HEK293 (cell line): ENCODE measurements around the gene MYH11.

Experiments used
- HOXD13 ChIP-seq: sonication (generic); formaldehyde crosslinking; IDR thresholded peaks from 2 replicates; pipeline ENCODE4 v1.8.0; 2022; ENCODE audit warnings: missing genetic modification reagents, borderline replicate concordance
- KLF16 ChIP-seq: fragments of 450-650 bp; formaldehyde crosslinking; IDR thresholded peaks from 2 replicates; pipeline ENCODE4 v1.5.1; 2017; ENCODE audit warnings: missing biosample characterization, missing genetic modification characterization
- KLF9 ChIP-seq: fragments of 450-650 bp; formaldehyde crosslinking; IDR thresholded peaks from 2 replicates; pipeline ENCODE4 v1.5.1; 2016; ENCODE audit warnings: missing biosample characterization, missing genetic modification characterization, low read depth
- PRDM10 ChIP-seq: fragments of 450-650 bp; formaldehyde crosslinking; IDR thresholded peaks from 2 replicates; pipeline ENCODE4 v1.5.1; 2016; ENCODE audit warnings: missing biosample characterization, missing genetic modification characterization
- RBAK ChIP-seq: fragments of 450-650 bp; formaldehyde crosslinking; IDR thresholded peaks from 2 replicates; pipeline ENCODE4 v1.5.1; 2016; ENCODE audit warnings: missing biosample characterization, missing genetic modification characterization
- TSHZ1 ChIP-seq: fragments of 450-650 bp; formaldehyde crosslinking; IDR thresholded peaks from 2 replicates; pipeline ENCODE4 v1.5.1; 2016; ENCODE audit warnings: missing biosample characterization, missing genetic modification characterization, borderline replicate concordance
- YY1 ChIP-seq: fragments of 450-650 bp; formaldehyde crosslinking; IDR thresholded peaks from 2 replicates; pipeline ENCODE4 v1.5.1; 2018; ENCODE audit warnings: missing biosample characterization, missing genetic modification characterization
- ZBTB7A ChIP-seq: fragments of 450-650 bp; formaldehyde crosslinking; IDR thresholded peaks from 2 replicates; pipeline ENCODE4 v1.5.1; 2016; ENCODE audit warnings: low read depth, missing biosample characterization, missing genetic modification characterization
- ZFHX2 ChIP-seq: fragments of 450-650 bp; formaldehyde crosslinking; conservative IDR thresholded peaks from 2 replicates; pipeline ENCODE4 v1.5.1; 2016; ENCODE audit warnings: missing biosample characterization, missing genetic modification characterization
- ZNF37A ChIP-seq: fragments of 450-650 bp; IDR thresholded peaks from 2 replicates; pipeline ENCODE4 v1.5.1; 2018; ENCODE audit warnings: missing biosample characterization, missing genetic modification characterization
- ZNF391 ChIP-seq: fragments of 450-650 bp; formaldehyde crosslinking; IDR thresholded peaks from 2 replicates; pipeline ENCODE4 v1.5.1; 2016; ENCODE audit warnings: low read depth, missing biosample characterization, missing genetic modification characterization, borderline replicate concordance
- ZNF473 ChIP-seq: fragments of 450-650 bp; formaldehyde crosslinking; IDR thresholded peaks from 2 replicates; pipeline ENCODE4 v1.5.1; 2017; ENCODE audit warnings: missing biosample characterization, missing genetic modification characterization
- ZNF639 ChIP-seq: fragments of 450-650 bp; formaldehyde crosslinking; IDR thresholded peaks from 2 replicates; pipeline ENCODE4 v1.5.1; 2016; ENCODE audit warnings: missing biosample characterization, missing genetic modification characterization
- TF ChIP-seq, protein P1 (sequence below): fragments of 450-650 bp; formaldehyde crosslinking; IDR thresholded peaks from 2 replicates; pipeline ENCODE4 v1.5.1; 2016; ENCODE audit warnings: missing biosample characterization, missing genetic modification characterization
- TF ChIP-seq, protein P2 (sequence below): fragments of 450-650 bp; formaldehyde crosslinking; IDR thresholded peaks from 2 replicates; pipeline ENCODE4 v1.5.1; 2016; ENCODE audit warnings: missing biosample characterization, missing genetic modification characterization

MYH11 gene

GRCh38 chr16:15888072-15888976 lies 31.5 kb upstream of the MYH11 start, which contains the start of gene CEP20 (continued):
- TF ChIP-seq TSHZ1 (no peak), ZFHX2 (tag by site-specific recombination) (peak; percentile 70), ZNF391 (tag by site-specific recombination) (0 out of 2 replicates have a peak, but pooled peaks have one; percentile 59), PRDM10 (tag by site-specific recombination) (peak; percentile 77), ZNF37A (tag by site-specific recombination) (no peak), YY1 (tag by site-specific recombination) (peak; percentile 94), KLF9 (peak; percentile 39; the same call in 1 of the 2 replicates), KLF16 (tag by site-specific recombination) (peak; percentile 36; the same call in 1 of the 2 replicates), ZBTB7A (tag by site-specific recombination) (no peak), RBAK (no peak), HOXD13 (peak; percentile 100), ZNF639 (tag by site-specific recombination) (0 out of 2 replicates have a peak, but pooled peaks have one; percentile 24), ZNF473 (no peak)
- TF ChIP-seq, protein P1, sequence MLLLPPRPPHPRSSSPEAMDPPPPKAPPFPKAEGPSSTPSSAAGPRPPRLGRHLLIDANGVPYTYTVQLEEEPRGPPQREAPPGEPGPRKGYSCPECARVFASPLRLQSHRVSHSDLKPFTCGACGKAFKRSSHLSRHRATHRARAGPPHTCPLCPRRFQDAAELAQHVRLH (tag by site-specific recombination), result peak; percentile 63; the same call in 1 of the 2 replicates
- TF ChIP-seq, protein P2, sequence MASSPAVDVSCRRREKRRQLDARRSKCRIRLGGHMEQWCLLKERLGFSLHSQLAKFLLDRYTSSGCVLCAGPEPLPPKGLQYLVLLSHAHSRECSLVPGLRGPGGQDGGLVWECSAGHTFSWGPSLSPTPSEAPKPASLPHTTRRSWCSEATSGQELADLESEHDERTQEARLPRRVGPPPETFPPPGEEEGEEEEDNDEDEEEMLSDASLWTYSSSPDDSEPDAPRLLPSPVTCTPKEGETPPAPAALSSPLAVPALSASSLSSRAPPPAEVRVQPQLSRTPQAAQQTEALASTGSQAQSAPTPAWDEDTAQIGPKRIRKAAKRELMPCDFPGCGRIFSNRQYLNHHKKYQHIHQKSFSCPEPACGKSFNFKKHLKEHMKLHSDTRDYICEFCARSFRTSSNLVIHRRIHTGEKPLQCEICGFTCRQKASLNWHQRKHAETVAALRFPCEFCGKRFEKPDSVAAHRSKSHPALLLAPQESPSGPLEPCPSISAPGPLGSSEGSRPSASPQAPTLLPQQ, result no peak
